Osteocyte (in vitro differentiated cells): ENCODE results near the gene MYO3B. TPM values are rescaled to one million over a fixed set of nuclear protein-coding genes. Genes with fewer than 3 reads are reported as not detected.

Experiments
- DNase-seq: peaks from one replicate; pipeline ENCODE4 v3.0.0; 2021; ENCODE audit warnings: mixed read lengths; ENCODE audit not compliant: unreplicated experiment; ENCODE audit errors: extremely low spot score
- H3K27ac Mint-ChIP-seq: one replicate; pipeline ENCODE4 v1.8.0; 2021; ENCODE audit warnings: mild to moderate bottlenecking, mixed read lengths; ENCODE audit not compliant: unreplicated experiment
- H3K27me3 Mint-ChIP-seq: one replicate; pipeline ENCODE4 v1.8.0; 2021; ENCODE audit warnings: mixed read lengths; ENCODE audit not compliant: unreplicated experiment
- H3K36me3 Mint-ChIP-seq: one replicate; pipeline ENCODE4 v1.8.0; 2021; ENCODE audit warnings: mixed read lengths; ENCODE audit not compliant: unreplicated experiment
- H3K4me1 Mint-ChIP-seq: one replicate; pipeline ENCODE4 v1.8.0; 2021; ENCODE audit warnings: mixed read lengths; ENCODE audit not compliant: unreplicated experiment
- H3K4me3 Mint-ChIP-seq: one replicate; pipeline ENCODE4 v1.8.0; 2021; ENCODE audit warnings: mild to moderate bottlenecking, moderate library complexity, mixed read lengths; ENCODE audit not compliant: unreplicated experiment
- H3K9me3 Mint-ChIP-seq: one replicate; pipeline ENCODE4 v1.8.0; 2021; ENCODE audit warnings: mixed read lengths; ENCODE audit not compliant: unreplicated experiment
- total RNA-seq: library from RNA; stranded (reverse); gene quantifications from 2 replicates; pipeline ENCODE4 v1.2.1, GENCODE V29; 2021
- TF ChIP-seq, protein P1 (sequence below): fragments of 200-600 bp; sonication (generic); IDR thresholded peaks from 2 replicates; pipeline ENCODE4 v1.5.0; 2021; ENCODE audit warnings: antibody characterized with exemption, mild to moderate bottlenecking, moderate library complexity

The MYO3B gene
- total RNA-seq, 1 donor from 2014 or later = not detected

DNA sequence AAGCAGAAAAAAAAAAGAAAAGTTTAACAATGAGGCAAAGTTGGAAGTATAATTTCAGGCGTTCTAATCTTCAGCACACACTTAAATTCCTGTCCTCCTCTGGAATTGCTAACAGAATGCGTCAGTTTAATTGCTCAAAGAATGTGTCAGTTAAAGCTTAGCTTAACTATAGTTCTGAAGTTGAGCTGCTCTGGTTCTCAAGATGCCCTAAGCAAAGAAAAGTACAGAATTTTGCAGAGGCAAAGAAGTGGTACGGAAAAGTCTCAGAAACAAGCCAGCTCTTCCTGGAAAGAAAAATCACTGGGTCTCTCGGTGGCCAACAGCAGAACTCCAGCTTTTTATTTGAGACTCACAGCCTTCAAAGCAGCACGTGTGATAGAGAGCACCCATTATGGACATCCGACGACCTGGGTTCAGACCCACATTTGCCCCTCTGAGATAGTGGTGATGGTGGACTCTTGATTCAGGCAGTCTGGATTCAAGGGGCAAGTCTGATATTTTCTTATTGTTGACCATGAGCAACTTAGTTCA is 22.2 kb upstream of the MYO3B start:
- no peaks in the 10 kb centered on the region for H3K27me3 Mint-ChIP-seq
- no peak overlapping the region for H3K4me3 Mint-ChIP-seq
- H3K4me1 Mint-ChIP-seq = peaks cover 24% of the 10 kb centered on the region
- no peak for DNase-seq
- TF ChIP-seq, protein P1, sequence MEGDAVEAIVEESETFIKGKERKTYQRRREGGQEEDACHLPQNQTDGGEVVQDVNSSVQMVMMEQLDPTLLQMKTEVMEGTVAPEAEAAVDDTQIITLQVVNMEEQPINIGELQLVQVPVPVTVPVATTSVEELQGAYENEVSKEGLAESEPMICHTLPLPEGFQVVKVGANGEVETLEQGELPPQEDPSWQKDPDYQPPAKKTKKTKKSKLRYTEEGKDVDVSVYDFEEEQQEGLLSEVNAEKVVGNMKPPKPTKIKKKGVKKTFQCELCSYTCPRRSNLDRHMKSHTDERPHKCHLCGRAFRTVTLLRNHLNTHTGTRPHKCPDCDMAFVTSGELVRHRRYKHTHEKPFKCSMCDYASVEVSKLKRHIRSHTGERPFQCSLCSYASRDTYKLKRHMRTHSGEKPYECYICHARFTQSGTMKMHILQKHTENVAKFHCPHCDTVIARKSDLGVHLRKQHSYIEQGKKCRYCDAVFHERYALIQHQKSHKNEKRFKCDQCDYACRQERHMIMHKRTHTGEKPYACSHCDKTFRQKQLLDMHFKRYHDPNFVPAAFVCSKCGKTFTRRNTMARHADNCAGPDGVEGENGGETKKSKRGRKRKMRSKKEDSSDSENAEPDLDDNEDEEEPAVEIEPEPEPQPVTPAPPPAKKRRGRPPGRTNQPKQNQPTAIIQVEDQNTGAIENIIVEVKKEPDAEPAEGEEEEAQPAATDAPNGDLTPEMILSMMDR = no peak
- H3K36me3 Mint-ChIP-seq = no peaks in the 10 kb centered on the region
- H3K9me3 Mint-ChIP-seq = no peaks in the 10 kb centered on the region
- no peak overlapping the region for H3K27ac Mint-ChIP-seq

DNA sequence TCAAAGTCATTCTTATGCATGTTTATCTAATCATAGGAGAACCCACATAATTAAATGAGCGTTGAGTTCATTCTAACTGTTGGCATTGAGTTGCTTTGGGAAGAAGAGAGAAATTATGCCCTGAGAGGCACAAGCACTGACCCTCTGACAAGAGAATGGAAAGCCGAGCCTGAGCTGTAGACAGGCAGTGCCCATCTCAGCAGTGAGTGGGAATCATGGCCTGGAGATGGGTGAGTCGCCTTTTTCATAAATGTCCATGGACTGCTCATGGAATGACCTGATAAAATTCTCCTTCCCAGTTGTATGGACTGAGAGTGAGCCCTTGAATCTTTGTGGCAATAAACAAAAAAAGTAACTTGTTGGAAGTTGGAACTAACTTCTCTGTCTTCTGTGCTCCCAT is 21.4 kb upstream of the MYO3B start:
- Mint-ChIP-seq H3K4me3 (no peak overlapping the region), H3K27ac (no peak overlapping the region), H3K36me3 (no peaks in the 10 kb centered on the region), H3K9me3 (no peaks in the 10 kb centered on the region), H3K27me3 (no peaks in the 10 kb centered on the region), H3K4me1 (peaks cover 24% of the 10 kb centered on the region)
- TF ChIP-seq, protein P1 = no peak
- DNase-seq = no peak

DNA sequence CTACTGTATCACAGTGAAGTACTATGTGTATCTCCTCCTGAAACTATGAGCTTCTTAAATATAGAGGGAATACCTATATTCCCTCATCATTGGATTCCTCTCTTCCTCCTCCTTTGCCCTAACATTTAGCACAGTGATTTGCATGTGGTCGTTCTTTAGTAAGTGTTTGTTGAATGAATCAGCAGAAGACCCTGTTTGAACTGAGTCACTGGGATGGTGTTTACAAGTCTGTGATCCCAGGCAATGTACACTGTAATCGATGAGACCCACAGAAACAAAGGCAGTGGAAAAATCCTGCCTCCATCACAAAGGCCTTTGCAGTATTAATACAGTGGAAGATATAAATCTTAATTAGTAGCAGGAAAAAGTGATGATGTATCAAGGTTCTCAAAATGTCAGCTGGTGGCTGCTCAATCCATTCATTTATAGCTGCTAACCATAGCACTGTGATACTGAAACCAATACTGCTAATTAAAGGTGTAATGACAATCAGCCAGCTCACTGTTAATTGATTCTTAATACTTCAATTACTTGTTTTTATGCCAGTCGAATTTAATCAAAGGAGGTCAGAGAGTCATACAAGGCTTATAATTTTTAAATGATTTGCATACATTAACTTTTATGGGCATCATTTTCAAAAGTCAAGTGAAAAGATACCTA is 20.8 kb upstream of the MYO3B start:
- Mint-ChIP-seq H3K4me1 (peaks cover 24% of the 10 kb centered on the region), H3K9me3 (no peaks in the 10 kb centered on the region), H3K36me3 (no peaks in the 10 kb centered on the region), H3K27me3 (no peaks in the 10 kb centered on the region), H3K27ac (no peak overlapping the region), H3K4me3 (no peak overlapping the region)
- DNase-seq = no peak
- TF ChIP-seq, protein P1 = no peak

DNA sequence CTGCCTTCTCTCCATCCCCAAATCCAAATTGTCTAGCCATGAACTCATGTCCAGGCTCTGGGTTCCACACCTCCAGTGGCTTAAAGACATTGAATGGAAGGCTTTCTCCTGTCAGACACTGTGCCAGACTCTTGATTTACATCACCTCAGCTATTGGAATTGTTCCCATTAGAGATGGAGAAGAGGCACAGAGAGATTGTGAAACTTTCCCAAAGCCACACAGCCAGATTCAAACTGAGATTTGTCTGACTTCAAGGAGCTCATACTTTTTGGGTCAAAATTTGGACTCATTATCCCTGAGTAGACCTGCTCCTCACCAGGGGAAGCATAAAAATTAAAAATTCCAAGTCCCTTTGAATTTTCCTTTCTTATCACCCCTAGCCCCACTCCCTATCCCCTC is 18.9 kb upstream of the MYO3B start:
- DNase-seq = no peak
- Mint-ChIP-seq H3K27me3 (no peaks in the 10 kb centered on the region), H3K4me1 (peaks cover 24% of the 10 kb centered on the region), H3K9me3 (no peaks in the 10 kb centered on the region), H3K27ac (no peak overlapping the region), H3K4me3 (no peak overlapping the region), H3K36me3 (no peaks in the 10 kb centered on the region)
- TF ChIP-seq, protein P1 = no peak

DNA sequence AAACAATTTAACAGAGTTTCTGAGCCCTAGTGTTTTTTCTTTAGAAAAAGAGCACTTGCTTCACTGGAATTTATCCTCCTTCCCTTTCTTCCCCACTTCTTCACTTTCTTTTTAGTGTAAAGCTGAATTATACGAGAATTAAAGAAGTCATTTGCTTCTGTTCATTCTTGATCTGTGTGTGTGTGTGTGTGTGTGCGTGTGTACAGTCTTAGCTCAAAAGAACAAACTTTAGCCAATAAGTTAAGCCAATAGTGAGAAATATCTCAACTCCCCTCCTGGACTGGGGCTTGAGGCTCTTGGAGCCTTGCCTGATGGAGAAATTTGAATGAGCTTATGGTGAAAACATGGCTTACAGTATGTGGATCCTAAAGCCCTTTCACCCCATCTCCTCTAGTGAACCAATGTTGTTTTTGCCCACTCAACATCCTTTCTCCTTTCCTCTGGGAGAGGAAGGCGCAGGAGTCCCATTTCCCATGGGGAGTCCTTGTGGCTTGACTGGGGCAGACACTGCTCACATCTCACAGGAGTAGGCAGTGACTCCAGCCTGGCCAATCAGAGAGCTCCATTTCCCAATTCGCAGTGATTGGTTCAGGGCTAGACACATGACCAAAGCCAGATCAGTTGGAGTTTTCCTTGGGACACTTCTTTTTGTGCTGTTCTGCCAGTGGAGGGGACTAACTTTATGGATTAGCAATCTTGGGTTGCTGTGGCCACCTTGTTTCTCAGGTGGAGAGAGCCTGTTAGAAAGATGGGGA is 16.3 kb upstream of the MYO3B start:
- H3K27me3 Mint-ChIP-seq = no peaks in the 10 kb centered on the region
- H3K36me3 Mint-ChIP-seq = no peaks in the 10 kb centered on the region
- TF ChIP-seq, protein P1 = no peak
- peaks cover 12% of the 10 kb centered on the region for H3K4me1 Mint-ChIP-seq
- no peak overlapping the region for H3K27ac Mint-ChIP-seq
- H3K9me3 Mint-ChIP-seq = no peaks in the 10 kb centered on the region
- DNase-seq = no peak
- H3K4me3 Mint-ChIP-seq = no peak overlapping the region
